B cell (primary cell): Measurements from ENCODE around the gene NAV2. TPM values are rescaled to one million over a fixed set of nuclear protein-coding genes. Genes with fewer than 3 reads are reported as not detected.

Experiments
- ATAC-seq: fragments of 200-7000 bp; cut with Tn5 transposase; one replicate; pipeline ENCODE4 v1.10.0; 2021; ENCODE audit warnings: low read depth, mild to moderate bottlenecking, moderate number of reproducible peaks, moderate library complexity
- CTCF ChIA-PET: fragments of 350-600 bp; sonication (Branson Sonifier 250); formaldehyde crosslinking; loops from one replicate; lab custom pipeline; 2021; ENCODE audit warnings: antibody characterized with exemption, inconsistent platforms; lab: Charles Lee
- POLR2A ChIA-PET: fragments of 350-600 bp; sonication (Branson Sonifier 250); formaldehyde crosslinking; loops from one replicate; lab custom pipeline; 2021; ENCODE audit warnings: antibody characterized with exemption; lab: Charles Lee
- DNase-seq: peaks from one replicate; pipeline ENCODE4 v3.0.0; 2013
- H2AFZ ChIP-seq: 2 replicates; pipeline ENCODE4 v1.6.1; 2012; ENCODE audit warnings: mild to moderate bottlenecking, low read depth, low read length; ENCODE audit not compliant: insufficient read depth, poor library complexity, severe bottlenecking
- H3K27ac ChIP-seq, 2 donors: 1 replicate in 1 of 2; 2 replicates in 1 of 2; pipeline ENCODE4 v1.5.1; 2012 to 2013; ENCODE audit warnings: low read length in 2 of 2, mild to moderate bottlenecking in 2 of 2, moderate library complexity in 1 of 2
- H3K27me3 ChIP-seq, 4 experiments: fragments of 200-600 bp in 1 of 4; sonication (generic) in 1 of 4; replicated peaks in 1 of 4; 1 replicate in 2 of 4; 2 replicates in 2 of 4; pipeline versions ENCODE4 v1.6.1 to v1.7.0; 2013 to 2016; ENCODE audit warnings: low read length in 3 of 4, mild to moderate bottlenecking in 2 of 4, mixed read lengths in 1 of 4, moderate library complexity in 1 of 4; ENCODE audit not compliant: insufficient read depth in 4 of 4, control insufficient read depth in 3 of 4; ENCODE audit errors: control extremely low read depth in 1 of 4
- H3K36me3 ChIP-seq, 2 experiments: replicated peaks in 1 of 2; 1 replicate in 1 of 2; 2 replicates in 1 of 2; pipeline versions ENCODE4 v1.6.1 to v1.7.1; 2013; ENCODE audit warnings: low read length in 1 of 2; ENCODE audit not compliant: insufficient read depth in 2 of 2, control insufficient read depth in 1 of 2; ENCODE audit errors: control extremely low read depth in 1 of 2, extremely low read depth in 1 of 2
- H3K4me1 ChIP-seq, 2 donors: fragments of 200-600 bp in 1 of 2; sonication (generic) in 1 of 2; 1 replicate in 1 of 2; 2 replicates in 1 of 2; pipeline versions ENCODE4 v1.5.1 to v1.6.1; 2013 to 2017; ENCODE audit warnings: low read length in 2 of 2; ENCODE audit not compliant: control insufficient read depth in 2 of 2, insufficient read depth in 2 of 2
- H3K4me2 ChIP-seq: replicated peaks from 2 replicates; pipeline ENCODE3; 2012; ENCODE audit warnings: mild to moderate bottlenecking, low read depth, low read length; ENCODE audit not compliant: poor library complexity, severe bottlenecking
- H3K4me3 ChIP-seq, 5 experiments: fragments of 200-600 bp in 1 of 5; sonication (generic) in 1 of 5; 1 replicate in 3 of 5; 2 replicates in 2 of 5; pipeline versions ENCODE4 v1.5.1 to v1.7.0; 2011 to 2016; ENCODE audit warnings: low read length in 4 of 5, mild to moderate bottlenecking in 4 of 5, low read depth in 2 of 5, control low read depth in 1 of 5, moderate library complexity in 1 of 5; ENCODE audit not compliant: insufficient read depth in 1 of 5; ENCODE audit errors: control extremely low read depth in 1 of 5, extremely low read depth in 1 of 5
- H3K79me2 ChIP-seq: fragments of 200-600 bp; sonication (generic); one replicate; pipeline ENCODE4 v1.6.0; 2016; ENCODE audit warnings: low read length; ENCODE audit not compliant: control insufficient read depth, insufficient read depth
- H3K9ac ChIP-seq: fragments of 200-600 bp; sonication (generic); 2 replicates; pipeline ENCODE4 v1.6.1; 2017; ENCODE audit warnings: mild to moderate bottlenecking, low read length, moderate library complexity
- H3K9me3 ChIP-seq, 3 donors: one replicate each; pipeline versions ENCODE4 v1.6.1 to v1.7.1; 2013; ENCODE audit warnings: low read length in 2 of 3; ENCODE audit not compliant: control insufficient read depth in 2 of 3, insufficient read depth in 1 of 3; ENCODE audit errors: control extremely low read depth in 1 of 3
- H4K20me1 ChIP-seq: 2 replicates; pipeline ENCODE4 v1.6.0; 2012; ENCODE audit warnings: mild to moderate bottlenecking, low read length; ENCODE audit not compliant: insufficient read depth, control insufficient read depth, poor library complexity, severe bottlenecking
- H3K27ac Mint-ChIP-seq: one replicate; pipeline ENCODE4 v1.8.0; 2021; ENCODE audit warnings: mixed read lengths
- H3K27me3 Mint-ChIP-seq: one replicate; pipeline ENCODE4 v1.8.0; 2021; ENCODE audit warnings: mixed read lengths
- H3K4me1 Mint-ChIP-seq: one replicate; pipeline ENCODE4 v1.8.0; 2021; ENCODE audit warnings: mixed read lengths
- H3K4me3 Mint-ChIP-seq: one replicate; pipeline ENCODE4 v1.8.0; 2021; ENCODE audit warnings: mixed read lengths
- H3K9me3 Mint-ChIP-seq: one replicate; pipeline ENCODE4 v1.8.0; 2022; ENCODE audit warnings: mixed read lengths; ENCODE audit not compliant: insufficient read depth
- EZH2 ChIP-seq: IDR thresholded peaks from 2 replicates; pipeline ENCODE4 v1.6.1; 2012; ENCODE audit warnings: borderline replicate concordance, low read depth, mild to moderate bottlenecking, moderate library complexity, low read length; ENCODE audit not compliant: insufficient read depth, poor library complexity, severe bottlenecking
- WGBS: methylation state at CpG from one replicate; pipeline ENCODE4 v1.1.5; 2013; ENCODE audit warnings: missing lambda C conversion rate; ENCODE audit not compliant: insufficient coverage; 5-methylcytosine and 5-hydroxymethylcytosine counted together
- intact Hi-C: fragments of 100-400 bp; cut with micrococcal nuclease; formaldehyde crosslinking; loops from one replicate; pipeline ENCODE4 v1.10.0; 2022
- polyA plus RNA-seq: library from polyadenylated mRNA; depleted of rRNA; stranded (reverse); fragments of >200 nt; gene quantifications from 2 replicates; pipeline ENCODE4 v1.2.3, GENCODE V29; 2012
- total RNA-seq, 2 donors: library from RNA; stranded (reverse); fragments of 120-200 nt in 1 of 2; gene quantifications; 1 replicate in 1 of 2; 2 replicates in 1 of 2; pipeline versions ENCODE4 v1.2.3 to v1.2.4, GENCODE V29; 2013 to 2022
- TF ChIP-seq, protein P1 (sequence below): fragments of 200-600 bp; IDR thresholded peaks from one replicate; pipeline ENCODE4 v1.8.0; 2022; ENCODE audit warnings: antibody characterized with exemption, mild to moderate bottlenecking

Gene NAV2
- total and polyA plus RNA-seq, 2 donors (not counting 1 experiment from before 2014, with no cell fraction given), result 0.82 to 22.2 TPM

GRCh38 chr11:19790831-19791552 lies 78.4 kb downstream of the NAV2 start:
- POLR2A ChIA-PET, result no interaction called here
- Mint-ChIP-seq H3K4me3 (no peak overlapping the region), H3K9me3 (no peaks in the 10 kb centered on the region), H3K4me1 (no peaks in the 10 kb centered on the region), H3K27ac (no peak overlapping the region), H3K27me3 (peaks cover 19% of the 10 kb centered on the region)
- ATAC-seq (no peak), DNase-seq (no peak)
- WGBS, result 72% methylated on average over 7 of the region's 8 CpGs
- TF ChIP-seq EZH2, result no peak
- TF ChIP-seq, protein P1, sequence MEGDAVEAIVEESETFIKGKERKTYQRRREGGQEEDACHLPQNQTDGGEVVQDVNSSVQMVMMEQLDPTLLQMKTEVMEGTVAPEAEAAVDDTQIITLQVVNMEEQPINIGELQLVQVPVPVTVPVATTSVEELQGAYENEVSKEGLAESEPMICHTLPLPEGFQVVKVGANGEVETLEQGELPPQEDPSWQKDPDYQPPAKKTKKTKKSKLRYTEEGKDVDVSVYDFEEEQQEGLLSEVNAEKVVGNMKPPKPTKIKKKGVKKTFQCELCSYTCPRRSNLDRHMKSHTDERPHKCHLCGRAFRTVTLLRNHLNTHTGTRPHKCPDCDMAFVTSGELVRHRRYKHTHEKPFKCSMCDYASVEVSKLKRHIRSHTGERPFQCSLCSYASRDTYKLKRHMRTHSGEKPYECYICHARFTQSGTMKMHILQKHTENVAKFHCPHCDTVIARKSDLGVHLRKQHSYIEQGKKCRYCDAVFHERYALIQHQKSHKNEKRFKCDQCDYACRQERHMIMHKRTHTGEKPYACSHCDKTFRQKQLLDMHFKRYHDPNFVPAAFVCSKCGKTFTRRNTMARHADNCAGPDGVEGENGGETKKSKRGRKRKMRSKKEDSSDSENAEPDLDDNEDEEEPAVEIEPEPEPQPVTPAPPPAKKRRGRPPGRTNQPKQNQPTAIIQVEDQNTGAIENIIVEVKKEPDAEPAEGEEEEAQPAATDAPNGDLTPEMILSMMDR, result no peak
- no peak overlapping the region for H3K9ac ChIP-seq
- H3K27ac ChIP-seq, result no peak overlapping the region
- H3K27me3 ChIP-seq, result peaks cover 0 to 12% (median 0%) of the 10 kb centered on the region in 4 experiments
- H3K4me3 ChIP-seq, result no peak overlapping the region
- intact Hi-C loops, result no loop called here
- CTCF ChIA-PET, result no interaction called here
- no peak overlapping the region for H2AFZ ChIP-seq
- no peaks in the 10 kb centered on the region for H3K9me3 ChIP-seq
- no peaks in the 10 kb centered on the region for H3K4me1 ChIP-seq
- H3K79me2 ChIP-seq, result no peaks in the 10 kb centered on the region
- no peak overlapping the region for H3K4me2 ChIP-seq
- no peaks in the 10 kb centered on the region for H3K36me3 ChIP-seq
- no peaks in the 10 kb centered on the region for H4K20me1 ChIP-seq

- Histone ChIP-seq H3K4me1 (no peaks in the 10 kb centered on the region), H3K9me3 (no peaks in the 10 kb centered on the region), H2AFZ (no peak overlapping the region), H3K27ac (no peak overlapping the region), H3K9ac (no peak overlapping the region), H3K4me2 (no peak overlapping the region), H3K79me2 (no peaks in the 10 kb centered on the region), H3K36me3 (no peaks in the 10 kb centered on the region), H3K27me3 (peaks cover 0 to 14% (median 0%) of the 10 kb centered on the region in 4 experiments), H4K20me1 (no peaks in the 10 kb centered on the region), H3K4me3 (no peak overlapping the region)
- H3K4me1 Mint-ChIP-seq, result no peaks in the 10 kb centered on the region
- H3K27me3 Mint-ChIP-seq, result peaks cover 15% of the 10 kb centered on the region
- intact Hi-C loops, result no loop called here
- ChIA-PET CTCF (interaction anchor here (0.7 kb wide), 1 partner anchor 14 kb away, joined by 6 read pairs; no protein-coding TSS in a partner anchor), POLR2A (no interaction called here)
- ATAC-seq (no peak), DNase-seq (no peak)
- H3K4me3 Mint-ChIP-seq, result no peak overlapping the region
- no peaks in the 10 kb centered on the region for H3K9me3 Mint-ChIP-seq
- TF ChIP-seq, protein P1, result no peak
- no peak for TF ChIP-seq EZH2
- 100% methylated on average over 1 of the region's 2 CpGs for WGBS
- no peak overlapping the region for H3K27ac Mint-ChIP-seq
Measured at GRCh38 chr11:19792510-19792909, 79.9 kb downstream of the NAV2 start.
